HEK293 (cell line): ENCODE data around the gene NUP107.

ENCODE experiments used
- FEZF1 ChIP-seq: fragments of 450-650 bp; formaldehyde crosslinking; IDR thresholded peaks from 2 replicates; pipeline ENCODE4 v1.5.1; 2016; ENCODE audit warnings: missing biosample characterization, missing genetic modification characterization
- SP2 ChIP-seq: fragments of 450-650 bp; formaldehyde crosslinking; IDR thresholded peaks from 2 replicates; pipeline ENCODE4 v1.5.1; 2016; ENCODE audit warnings: missing biosample characterization, missing genetic modification characterization
- TCF7L2 ChIP-seq: IDR thresholded peaks from 2 replicates; pipeline ENCODE4 v1.6.1; 2011; ENCODE audit warnings: low read depth, mild to moderate bottlenecking, inconsistent platforms, low read length, moderate library complexity, borderline replicate concordance
- YY1 ChIP-seq: fragments of 450-650 bp; formaldehyde crosslinking; IDR thresholded peaks from 2 replicates; pipeline ENCODE4 v1.5.1; 2018; ENCODE audit warnings: missing biosample characterization, missing genetic modification characterization
- ZNF175 ChIP-seq: fragments of 450-650 bp; formaldehyde crosslinking; IDR thresholded peaks from 2 replicates; pipeline ENCODE4 v1.5.1; 2016; ENCODE audit warnings: missing biosample characterization, missing genetic modification characterization
- ZNF558 ChIP-seq: fragments of 450-650 bp; formaldehyde crosslinking; IDR thresholded peaks from 2 replicates; pipeline ENCODE4 v1.5.1; 2016; ENCODE audit warnings: missing biosample characterization, missing genetic modification characterization
- TF ChIP-seq, protein P1 (sequence below): fragments of 450-650 bp; formaldehyde crosslinking; IDR thresholded peaks from 2 replicates; pipeline ENCODE4 v1.5.1; 2016; ENCODE audit warnings: missing biosample characterization, missing genetic modification characterization
- TF ChIP-seq, protein P2 (sequence below): fragments of 450-650 bp; formaldehyde crosslinking; IDR thresholded peaks from 2 replicates; pipeline ENCODE4 v1.5.1; 2016; ENCODE audit warnings: missing biosample characterization, missing genetic modification characterization
- TF ChIP-seq, protein P3 (sequence below): fragments of 450-650 bp; formaldehyde crosslinking; IDR thresholded peaks from 2 replicates; pipeline ENCODE4 v1.5.1; 2016; ENCODE audit warnings: missing biosample characterization, missing genetic modification characterization

DNA sequence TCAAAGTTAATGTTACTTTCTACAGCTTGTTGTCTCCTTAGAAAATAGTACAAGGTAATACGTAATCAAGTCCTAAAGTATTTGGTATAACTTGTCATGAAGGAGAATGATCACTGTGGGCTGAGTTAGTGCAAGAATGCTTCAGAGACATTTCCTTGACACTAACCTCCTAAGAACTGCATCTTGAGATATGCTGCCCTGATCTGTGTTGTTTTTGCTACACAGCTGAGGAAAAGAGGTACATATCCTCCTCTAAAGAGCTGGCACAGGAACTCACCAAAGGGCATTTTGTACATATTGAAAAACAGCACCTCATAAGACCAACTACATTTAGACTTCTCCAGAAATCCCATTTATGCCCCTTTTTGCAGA lies 47.4 kb upstream of the NUP107 start:
- TF ChIP-seq FEZF1 (tag by site-specific recombination) (no peak), ZNF558 (tag by site-specific recombination) (no peak), SP2 (tag by site-specific recombination) (no peak), ZNF175 (no peak), TCF7L2 (no peak), YY1 (tag by site-specific recombination) (no peak)
- TF ChIP-seq, protein P1, sequence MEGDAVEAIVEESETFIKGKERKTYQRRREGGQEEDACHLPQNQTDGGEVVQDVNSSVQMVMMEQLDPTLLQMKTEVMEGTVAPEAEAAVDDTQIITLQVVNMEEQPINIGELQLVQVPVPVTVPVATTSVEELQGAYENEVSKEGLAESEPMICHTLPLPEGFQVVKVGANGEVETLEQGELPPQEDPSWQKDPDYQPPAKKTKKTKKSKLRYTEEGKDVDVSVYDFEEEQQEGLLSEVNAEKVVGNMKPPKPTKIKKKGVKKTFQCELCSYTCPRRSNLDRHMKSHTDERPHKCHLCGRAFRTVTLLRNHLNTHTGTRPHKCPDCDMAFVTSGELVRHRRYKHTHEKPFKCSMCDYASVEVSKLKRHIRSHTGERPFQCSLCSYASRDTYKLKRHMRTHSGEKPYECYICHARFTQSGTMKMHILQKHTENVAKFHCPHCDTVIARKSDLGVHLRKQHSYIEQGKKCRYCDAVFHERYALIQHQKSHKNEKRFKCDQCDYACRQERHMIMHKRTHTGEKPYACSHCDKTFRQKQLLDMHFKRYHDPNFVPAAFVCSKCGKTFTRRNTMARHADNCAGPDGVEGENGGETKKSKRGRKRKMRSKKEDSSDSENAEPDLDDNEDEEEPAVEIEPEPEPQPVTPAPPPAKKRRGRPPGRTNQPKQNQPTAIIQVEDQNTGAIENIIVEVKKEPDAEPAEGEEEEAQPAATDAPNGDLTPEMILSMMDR (tag by site-specific recombination), result no peak
- TF ChIP-seq, protein P2, sequence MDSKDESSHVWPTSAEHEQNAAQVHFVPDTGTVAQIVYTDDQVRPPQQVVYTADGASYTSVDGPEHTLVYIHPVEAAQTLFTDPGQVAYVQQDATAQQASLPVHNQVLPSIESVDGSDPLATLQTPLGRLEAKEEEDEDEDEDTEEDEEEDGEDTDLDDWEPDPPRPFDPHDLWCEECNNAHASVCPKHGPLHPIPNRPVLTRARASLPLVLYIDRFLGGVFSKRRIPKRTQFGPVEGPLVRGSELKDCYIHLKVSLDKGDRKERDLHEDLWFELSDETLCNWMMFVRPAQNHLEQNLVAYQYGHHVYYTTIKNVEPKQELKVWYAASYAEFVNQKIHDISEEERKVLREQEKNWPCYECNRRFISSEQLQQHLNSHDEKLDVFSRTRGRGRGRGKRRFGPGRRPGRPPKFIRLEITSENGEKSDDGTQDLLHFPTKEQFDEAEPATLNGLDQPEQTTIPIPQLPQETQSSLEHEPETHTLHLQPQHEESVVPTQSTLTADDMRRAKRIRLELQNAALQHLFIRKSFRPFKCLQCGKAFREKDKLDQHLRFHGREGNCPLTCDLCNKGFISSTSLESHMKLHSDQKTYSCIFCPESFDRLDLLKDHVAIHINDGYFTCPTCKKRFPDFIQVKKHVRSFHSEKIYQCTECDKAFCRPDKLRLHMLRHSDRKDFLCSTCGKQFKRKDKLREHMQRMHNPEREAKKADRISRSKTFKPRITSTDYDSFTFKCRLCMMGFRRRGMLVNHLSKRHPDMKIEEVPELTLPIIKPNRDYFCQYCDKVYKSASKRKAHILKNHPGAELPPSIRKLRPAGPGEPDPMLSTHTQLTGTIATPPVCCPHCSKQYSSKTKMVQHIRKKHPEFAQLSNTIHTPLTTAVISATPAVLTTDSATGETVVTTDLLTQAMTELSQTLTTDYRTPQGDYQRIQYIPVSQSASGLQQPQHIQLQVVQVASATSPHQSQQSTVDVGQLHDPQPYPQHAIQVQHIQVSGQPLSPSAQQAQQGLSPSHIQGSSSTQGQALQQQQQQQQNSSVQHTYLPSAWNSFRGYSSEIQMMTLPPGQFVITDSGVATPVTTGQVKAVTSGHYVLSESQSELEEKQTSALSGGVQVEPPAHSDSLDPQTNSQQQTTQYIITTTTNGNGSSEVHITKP (tag by site-specific recombination), result no peak
- TF ChIP-seq, protein P3, sequence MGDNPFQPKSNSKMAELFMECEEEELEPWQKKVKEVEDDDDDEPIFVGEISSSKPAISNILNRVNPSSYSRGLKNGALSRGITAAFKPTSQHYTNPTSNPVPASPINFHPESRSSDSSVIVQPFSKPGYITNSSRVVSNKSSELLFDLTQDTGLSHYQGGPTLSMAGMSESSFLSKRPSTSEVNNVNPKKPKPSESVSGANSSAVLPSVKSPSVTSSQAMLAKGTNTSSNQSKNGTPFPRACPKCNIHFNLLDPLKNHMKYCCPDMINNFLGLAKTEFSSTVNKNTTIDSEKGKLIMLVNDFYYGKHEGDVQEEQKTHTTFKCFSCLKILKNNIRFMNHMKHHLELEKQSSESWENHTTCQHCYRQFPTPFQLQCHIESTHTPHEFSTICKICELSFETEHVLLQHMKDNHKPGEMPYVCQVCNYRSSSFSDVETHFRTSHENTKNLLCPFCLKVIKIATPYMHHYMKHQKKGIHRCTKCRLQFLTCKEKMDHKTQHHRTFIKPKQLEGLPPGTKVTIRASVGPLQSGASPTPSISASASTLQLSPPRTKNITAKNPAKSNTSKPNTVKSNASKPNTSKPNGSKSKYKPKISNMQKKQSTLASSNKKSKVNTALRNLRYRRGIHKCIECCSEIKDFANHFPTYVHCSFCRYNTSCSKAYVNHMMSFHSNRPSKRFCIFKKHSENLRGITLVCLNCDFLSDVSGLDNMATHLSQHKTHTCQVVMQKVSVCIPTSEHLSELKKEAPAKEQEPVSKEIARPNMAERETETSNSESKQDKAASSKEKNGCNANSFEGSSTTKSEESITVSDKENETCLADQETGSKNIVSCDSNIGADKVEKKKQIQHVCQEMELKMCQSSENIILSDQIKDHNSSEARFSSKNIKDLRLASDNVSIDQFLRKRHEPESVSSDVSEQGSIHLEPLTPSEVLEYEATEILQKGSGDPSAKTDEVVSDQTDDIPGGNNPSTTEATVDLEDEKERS (tag by site-specific recombination), result no peak
